Mammary microvascular endothelial cell (primary cell): ENCODE measurements around the gene NIFK. TPM values are rescaled to one million over a fixed set of nuclear protein-coding genes. Genes with fewer than 3 reads are reported as not detected.

Experiments
- total RNA-seq: library from RNA; depleted of rRNA; stranded (reverse); fragments of >200 nt; gene quantifications from 2 replicates; pipeline ENCODE4 v1.2.3, GENCODE V29; 2015

Gene NIFK
- 54.8 and 63.8 TPM in 2 replicates for total RNA-seq

DNA sequence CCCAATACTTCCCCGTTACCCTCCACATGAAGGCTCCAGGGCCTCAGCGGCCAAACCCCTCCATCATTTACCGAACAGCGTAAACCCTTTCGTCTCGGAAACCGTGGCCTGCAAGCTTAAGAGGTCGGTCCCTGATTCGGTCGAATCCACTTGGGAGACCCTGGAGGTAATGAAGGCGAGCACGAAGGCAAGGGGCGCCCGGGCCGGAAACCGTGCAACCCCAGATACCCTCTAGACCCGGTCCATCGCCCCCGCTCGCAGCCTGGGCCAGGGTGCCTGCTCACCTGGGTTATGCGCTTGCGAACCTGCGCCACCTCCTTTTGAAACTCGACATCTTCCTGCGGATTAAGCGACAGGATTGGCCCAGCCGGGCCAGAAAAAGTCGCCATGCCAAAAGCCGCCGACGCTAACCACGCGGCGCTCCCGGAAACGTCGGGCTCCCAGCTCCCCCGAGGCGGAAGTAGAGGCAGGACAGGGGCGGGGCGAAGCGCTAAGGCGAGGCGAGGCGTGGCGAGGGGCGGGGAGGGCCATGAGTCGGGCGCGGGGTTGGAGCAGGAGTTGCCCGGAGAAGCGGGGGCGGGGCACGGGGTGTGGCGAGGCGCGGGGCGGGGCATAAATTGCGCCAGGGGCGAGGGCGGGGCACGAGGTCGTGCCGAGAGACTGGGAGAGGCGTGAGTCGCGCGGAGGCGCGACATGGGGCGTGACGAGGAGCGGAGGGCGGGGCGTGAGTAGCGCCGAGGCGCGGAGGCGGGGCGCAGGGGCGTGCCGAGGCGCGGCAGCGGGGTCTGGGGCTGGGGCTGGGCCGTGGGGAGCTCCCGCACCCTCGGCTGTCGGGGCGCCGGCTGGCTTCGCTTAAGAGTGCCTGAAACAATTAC lies at the start of gene NIFK:
Gene NIFK, minus strand, starts transcription at position 414 of the 875 bp plus-strand sequence. Its CDS starts 25 bp downstream, at position 389.

DNA sequence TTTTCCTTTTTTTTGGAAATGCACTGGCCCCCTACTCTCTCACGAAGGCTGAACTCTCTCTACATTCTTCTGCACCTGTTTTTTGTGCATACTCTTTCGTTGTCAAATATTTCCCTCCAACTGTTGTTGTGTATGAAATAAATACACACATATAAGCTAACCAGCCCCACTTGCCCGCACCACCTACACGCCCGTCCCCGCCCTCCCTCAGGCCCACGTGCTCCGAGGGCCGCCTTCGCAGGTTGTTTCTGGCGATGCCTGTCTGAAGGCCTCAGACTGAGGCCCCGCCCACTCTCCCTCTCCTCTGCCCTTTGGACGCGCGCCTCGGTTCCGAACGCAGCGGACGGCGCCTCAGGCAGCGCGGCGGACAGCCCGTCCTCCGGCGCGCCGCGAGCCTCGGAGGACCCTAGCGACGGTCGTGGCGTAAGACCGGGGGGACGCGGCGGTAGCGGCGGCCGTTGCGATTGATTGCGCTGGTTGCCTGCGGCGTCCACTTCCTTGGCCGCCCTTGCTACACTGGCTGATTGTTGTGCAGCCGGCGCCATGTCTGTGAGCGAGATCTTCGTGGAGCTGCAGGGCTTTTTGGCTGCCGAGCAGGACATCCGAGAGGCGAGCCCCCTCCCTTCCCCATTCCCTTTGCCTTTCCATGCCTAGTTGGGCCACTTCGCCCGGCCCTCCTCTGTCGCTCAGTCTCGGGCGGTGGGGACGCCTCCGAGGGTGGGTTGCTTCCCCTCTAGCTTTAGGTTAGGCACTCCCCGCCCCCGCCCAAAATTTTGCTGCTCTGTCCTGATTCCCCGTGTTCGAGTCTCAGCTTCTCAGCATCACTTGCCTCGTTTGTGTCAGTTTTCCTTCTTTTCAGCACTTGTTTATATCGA lies 18.8 kb upstream of the NIFK start, which contains the start of gene TSN:
Gene TSN, plus strand, starts transcription at position 415 of the 875 bp plus-strand sequence. Its CDS starts 129 bp downstream, at position 544.

Other genes with a start within 250 kb of the NIFK start
- not detected in 2 replicates for gene RNU4ATAC, start 206.0 kb downstream of the NIFK start, total RNA-seq
- gene CLASP1, start 87.4 kb downstream of the NIFK start, total RNA-seq: 26.7 and 38.6 TPM in 2 replicates
- 50.8 and 51.2 TPM in 2 replicates for gene TSN, start 18.8 kb upstream of the NIFK start, total RNA-seq